Astrocyte (in vitro differentiated cells and primary cell): ENCODE measurements around the gene ABCA7. TPM values are rescaled to one million over a fixed set of nuclear protein-coding genes. Genes with fewer than 3 reads are reported as not detected.

Experiments
- DNase-seq: peaks from one replicate; pipeline ENCODE4 v3.0.0-alpha.2; 2010; ENCODE audit warnings: low read depth
- FAIRE-seq: peaks from 2 replicates; lab custom pipeline; 2011; peaks lifted over from hg19 to GRCh38; lab: Jason Lieb, UNC
- H2AFZ ChIP-seq: 2 replicates; pipeline ENCODE4 v1.6.0; 2012; ENCODE audit warnings: low read depth, low read length, inconsistent platforms
- H3K27ac ChIP-seq: 2 replicates; pipeline ENCODE4 v1.5.1; 2011; ENCODE audit warnings: low read depth, low read length, inconsistent platforms
- H3K27me3 ChIP-seq: 2 replicates; pipeline ENCODE4 v1.6.0; 2011; ENCODE audit warnings: low read length, inconsistent platforms; ENCODE audit not compliant: insufficient read depth
- H3K36me3 ChIP-seq: 2 replicates; pipeline ENCODE4 v1.5.1; 2011; ENCODE audit warnings: low read length, inconsistent platforms; ENCODE audit not compliant: insufficient read depth
- H3K4me1 ChIP-seq: 2 replicates; pipeline ENCODE4 v1.5.1; 2011; ENCODE audit warnings: low read length, inconsistent platforms; ENCODE audit not compliant: insufficient read depth
- H3K4me2 ChIP-seq: 2 replicates; pipeline ENCODE4 v1.6.0; 2012; ENCODE audit warnings: low read length, inconsistent platforms
- H3K4me3 ChIP-seq: 2 replicates; pipeline ENCODE4 v1.5.1; 2011; ENCODE audit warnings: low read depth, mild to moderate bottlenecking, low read length, inconsistent platforms; ENCODE audit not compliant: insufficient read depth
- H3K79me2 ChIP-seq: 2 replicates; pipeline ENCODE4 v1.6.0; 2012; ENCODE audit warnings: mild to moderate bottlenecking, low read length, inconsistent platforms; ENCODE audit not compliant: insufficient read depth
- H3K9ac ChIP-seq: 2 replicates; pipeline ENCODE4 v1.6.0; 2012; ENCODE audit warnings: mild to moderate bottlenecking, low read length, inconsistent platforms
- H3K9me3 ChIP-seq: 2 replicates; pipeline ENCODE4 v1.5.1; 2012; ENCODE audit warnings: low read depth, mild to moderate bottlenecking, low read length, inconsistent platforms; ENCODE audit not compliant: insufficient read depth
- H4K20me1 ChIP-seq: 2 replicates; pipeline ENCODE4 v1.6.0; 2012; ENCODE audit warnings: low read length, inconsistent platforms; ENCODE audit not compliant: insufficient read depth
- H3K27ac Mint-ChIP-seq: one replicate; pipeline ENCODE4 v1.8.0; 2021; ENCODE audit warnings: mild to moderate bottlenecking, mixed read lengths; ENCODE audit not compliant: unreplicated experiment
- H3K27me3 Mint-ChIP-seq: one replicate; pipeline ENCODE4 v1.8.0; 2021; ENCODE audit warnings: low read depth, mixed read lengths; ENCODE audit not compliant: unreplicated experiment
- H3K36me3 Mint-ChIP-seq: one replicate; pipeline ENCODE4 v1.8.0; 2021; ENCODE audit warnings: low read depth, mixed read lengths; ENCODE audit not compliant: unreplicated experiment
- H3K4me1 Mint-ChIP-seq: one replicate; pipeline ENCODE4 v1.8.0; 2021; ENCODE audit warnings: low read depth, mixed read lengths; ENCODE audit not compliant: unreplicated experiment
- H3K4me3 Mint-ChIP-seq: one replicate; pipeline ENCODE4 v1.8.0; 2021; ENCODE audit warnings: mild to moderate bottlenecking, moderate library complexity, mixed read lengths; ENCODE audit not compliant: unreplicated experiment
- H3K9me3 Mint-ChIP-seq: one replicate; pipeline ENCODE4 v1.8.0; 2021; ENCODE audit warnings: mild to moderate bottlenecking, mixed read lengths; ENCODE audit not compliant: unreplicated experiment
- EZH2 ChIP-seq: IDR thresholded peaks from 2 replicates; pipeline ENCODE4 v1.6.1; 2012; ENCODE audit warnings: mild to moderate bottlenecking, low read length, inconsistent platforms; ENCODE audit not compliant: insufficient read depth
- total RNA-seq: library from RNA; stranded (reverse); gene quantifications from 2 replicates; pipeline ENCODE4 v1.2.1, GENCODE V29; 2021
- TF ChIP-seq, protein P1 (sequence below): IDR thresholded peaks from 2 replicates; pipeline ENCODE4 v1.5.1; 2011; ENCODE audit warnings: low read depth, mild to moderate bottlenecking, inconsistent platforms, low read length, moderate library complexity; ENCODE audit not compliant: insufficient read depth

The ABCA7 gene
- total RNA-seq, 1 donor from 2014 or later: 18.4 TPM

DNA sequence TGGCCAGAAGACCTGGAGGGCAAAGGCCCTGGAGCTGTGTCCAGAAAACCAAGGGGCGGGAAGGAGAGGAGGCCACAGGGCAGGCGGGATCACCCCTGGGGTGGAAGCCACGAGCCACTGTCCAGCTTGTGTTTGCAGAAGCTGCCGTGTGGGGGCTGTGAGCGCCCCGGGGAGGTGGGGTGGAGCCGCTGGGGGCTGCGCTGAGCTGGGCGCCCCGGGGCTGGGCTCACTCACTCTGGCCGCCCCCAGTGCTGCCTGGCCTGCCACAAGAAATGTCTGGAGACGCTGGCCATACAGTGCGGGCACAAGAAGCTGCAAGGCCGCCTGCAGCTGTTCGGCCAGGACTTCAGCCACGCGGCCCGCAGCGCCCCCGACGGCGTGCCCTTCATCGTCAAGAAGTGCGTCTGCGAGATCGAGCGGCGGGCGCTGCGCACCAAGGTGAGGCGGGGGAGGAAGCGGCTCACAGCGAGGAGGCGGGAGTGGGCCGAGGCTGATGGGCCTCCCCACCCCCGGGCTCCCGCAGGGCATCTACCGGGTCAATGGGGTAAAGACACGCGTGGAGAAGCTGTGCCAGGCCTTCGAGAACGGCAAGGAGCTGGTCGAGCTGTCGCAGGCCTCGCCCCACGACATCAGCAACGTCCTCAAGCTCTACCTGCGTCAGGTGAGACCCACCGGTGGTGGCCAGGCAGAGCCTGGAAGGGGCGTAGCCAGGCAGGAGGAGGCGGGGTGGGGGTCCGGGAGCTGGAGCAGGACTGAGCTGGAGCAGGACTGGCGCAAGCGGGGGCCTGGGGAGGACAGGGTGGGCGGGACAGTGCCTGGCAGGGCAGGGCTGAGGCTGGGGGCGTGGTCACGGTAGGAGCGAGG is 41.6 kb downstream of the ABCA7 start:
- no peak overlapping the region for H2AFZ ChIP-seq
- no peak overlapping the region for H3K9ac ChIP-seq
- H3K36me3 ChIP-seq: no peaks in the 10 kb centered on the region
- Mint-ChIP-seq H3K27me3 (no peaks in the 10 kb centered on the region), H3K4me3 (no peak overlapping the region), H3K36me3 (peaks cover 5% of the 10 kb centered on the region), H3K4me1 (no peaks in the 10 kb centered on the region), H3K9me3 (no peaks in the 10 kb centered on the region), H3K27ac (no peak overlapping the region)
- H3K9me3 ChIP-seq: no peaks in the 10 kb centered on the region
- H3K4me2 ChIP-seq: no peak overlapping the region
- H3K79me2 ChIP-seq: no peaks in the 10 kb centered on the region
- H3K4me1 ChIP-seq: no peaks in the 10 kb centered on the region
- H4K20me1 ChIP-seq: peaks cover 3% of the 10 kb centered on the region
- FAIRE-seq: no peak
- no peaks in the 10 kb centered on the region for H3K27me3 ChIP-seq
- no peak for TF ChIP-seq EZH2
- TF ChIP-seq, protein P1, sequence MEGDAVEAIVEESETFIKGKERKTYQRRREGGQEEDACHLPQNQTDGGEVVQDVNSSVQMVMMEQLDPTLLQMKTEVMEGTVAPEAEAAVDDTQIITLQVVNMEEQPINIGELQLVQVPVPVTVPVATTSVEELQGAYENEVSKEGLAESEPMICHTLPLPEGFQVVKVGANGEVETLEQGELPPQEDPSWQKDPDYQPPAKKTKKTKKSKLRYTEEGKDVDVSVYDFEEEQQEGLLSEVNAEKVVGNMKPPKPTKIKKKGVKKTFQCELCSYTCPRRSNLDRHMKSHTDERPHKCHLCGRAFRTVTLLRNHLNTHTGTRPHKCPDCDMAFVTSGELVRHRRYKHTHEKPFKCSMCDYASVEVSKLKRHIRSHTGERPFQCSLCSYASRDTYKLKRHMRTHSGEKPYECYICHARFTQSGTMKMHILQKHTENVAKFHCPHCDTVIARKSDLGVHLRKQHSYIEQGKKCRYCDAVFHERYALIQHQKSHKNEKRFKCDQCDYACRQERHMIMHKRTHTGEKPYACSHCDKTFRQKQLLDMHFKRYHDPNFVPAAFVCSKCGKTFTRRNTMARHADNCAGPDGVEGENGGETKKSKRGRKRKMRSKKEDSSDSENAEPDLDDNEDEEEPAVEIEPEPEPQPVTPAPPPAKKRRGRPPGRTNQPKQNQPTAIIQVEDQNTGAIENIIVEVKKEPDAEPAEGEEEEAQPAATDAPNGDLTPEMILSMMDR: no peak
- no peak overlapping the region for H3K27ac ChIP-seq
- no peak overlapping the region for H3K4me3 ChIP-seq
- DNase-seq: no peak

DNA sequence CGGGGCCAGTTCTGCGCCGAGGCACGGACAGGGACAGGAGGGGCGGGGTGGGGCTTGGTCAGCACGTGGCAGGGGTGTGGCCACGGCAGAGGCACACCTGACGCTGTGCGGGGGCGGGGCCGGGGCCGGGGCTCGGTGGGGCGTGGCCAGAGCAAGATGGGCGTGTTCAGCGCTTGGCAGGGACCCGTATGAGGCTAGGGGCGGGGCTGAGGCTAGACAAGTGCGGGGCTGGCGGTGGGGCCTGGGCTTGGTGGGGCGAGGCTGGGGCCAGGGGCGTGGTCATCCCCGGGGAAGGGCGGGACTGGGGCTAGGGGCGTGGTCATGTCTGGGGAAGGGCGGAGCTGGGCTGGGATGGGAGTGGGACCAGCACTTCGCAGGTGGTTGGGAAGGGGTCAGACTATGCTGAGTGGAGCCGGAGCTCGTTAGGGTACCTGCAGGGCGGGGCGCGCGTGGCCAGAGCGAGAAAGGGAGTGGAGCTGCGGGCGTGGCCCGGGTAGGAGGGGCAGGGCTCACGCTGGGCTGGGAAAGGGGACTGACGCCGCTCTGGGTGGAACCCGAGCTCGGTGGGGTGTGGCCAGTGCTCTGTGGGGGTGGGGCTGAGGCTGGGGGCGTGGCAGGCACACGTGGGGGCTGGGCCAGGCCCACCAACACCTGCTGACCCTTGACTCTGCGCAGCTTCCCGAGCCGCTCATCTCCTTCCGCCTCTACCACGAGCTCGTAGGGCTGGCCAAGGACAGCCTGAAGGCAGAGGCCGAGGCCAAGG is 42.4 kb downstream of the ABCA7 start:
- Mint-ChIP-seq H3K27me3 (no peaks in the 10 kb centered on the region), H3K4me1 (no peaks in the 10 kb centered on the region), H3K27ac (no peak overlapping the region), H3K36me3 (peaks cover 5% of the 10 kb centered on the region), H3K4me3 (no peak overlapping the region), H3K9me3 (no peaks in the 10 kb centered on the region)
- FAIRE-seq (no peak), DNase-seq (no peak)
- H3K27ac ChIP-seq: no peak overlapping the region
- H4K20me1 ChIP-seq: peaks cover 3% of the 10 kb centered on the region
- peak overlapping the region; percentile 22 for H3K4me2 ChIP-seq
- no peaks in the 10 kb centered on the region for H3K79me2 ChIP-seq
- no peaks in the 10 kb centered on the region for H3K4me1 ChIP-seq
- no peak overlapping the region for H3K4me3 ChIP-seq
- no peaks in the 10 kb centered on the region for H3K27me3 ChIP-seq
- no peaks in the 10 kb centered on the region for H3K9me3 ChIP-seq
- H2AFZ ChIP-seq: no peak overlapping the region
- TF ChIP-seq EZH2: no peak
- TF ChIP-seq, protein P1: no peak
- no peaks in the 10 kb centered on the region for H3K36me3 ChIP-seq
- no peak overlapping the region for H3K9ac ChIP-seq
